GM21717 (cell line): Measurements from ENCODE around the gene CSF1R.

Experiments
- ATAC-seq: cut with Tn5 transposase; IDR thresholded peaks from one replicate; pipeline ENCODE4 v1.9.1; 2021; ENCODE audit warnings: mild to moderate bottlenecking, moderate library complexity; ENCODE audit not compliant: unreplicated experiment

CSF1R gene

DNA sequence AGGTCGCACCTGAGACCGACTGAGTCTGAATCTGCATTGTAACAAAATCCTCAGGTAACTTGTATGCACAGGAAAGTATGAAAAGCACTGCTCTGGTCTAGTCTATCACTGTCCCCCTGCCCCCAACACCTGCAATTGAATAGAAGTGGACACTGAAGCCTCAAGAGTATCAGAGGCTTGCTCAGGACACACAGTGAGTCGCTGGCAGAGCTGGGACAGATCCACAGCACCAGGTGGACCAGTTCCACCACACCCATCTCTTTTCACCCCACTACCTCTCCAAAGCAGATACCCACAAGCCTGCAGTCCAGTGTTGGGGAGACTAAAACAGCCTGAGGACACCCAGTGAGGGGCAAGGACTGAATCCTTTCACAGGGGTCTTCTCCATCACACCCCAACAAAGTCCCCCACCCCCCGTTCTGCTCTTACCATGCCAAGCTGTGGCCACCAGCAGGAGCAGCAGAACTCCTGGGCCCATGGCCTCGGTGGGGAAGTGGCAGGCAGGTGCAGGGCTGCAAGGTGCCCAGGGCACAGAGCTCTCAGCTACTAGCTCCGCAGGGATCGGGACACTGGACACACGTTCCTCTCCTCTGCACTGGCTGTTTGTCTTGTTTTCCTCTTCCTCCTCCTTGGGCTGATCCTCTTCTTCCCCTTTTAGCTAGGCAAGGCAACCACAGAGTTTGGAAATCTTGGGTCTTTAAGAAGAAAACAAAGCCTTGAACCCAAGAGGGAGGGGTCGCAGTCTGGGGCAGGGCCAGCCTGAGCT, at the start of gene CSF1R:
Gene CSF1R, minus strand, starts transcription at position 605 of the 766 bp plus-strand sequence. Its CDS starts 127 bp downstream, at position 478.
- no peak for ATAC-seq

GRCh38 chr5:150135557-150136304, 49.4 kb upstream of the CSF1R start:
- ATAC-seq, result no peak

- ATAC-seq, result no peak
These were observed 47.8 kb upstream of the CSF1R start for GRCh38 chr5:150134198-150134588.

DNA sequence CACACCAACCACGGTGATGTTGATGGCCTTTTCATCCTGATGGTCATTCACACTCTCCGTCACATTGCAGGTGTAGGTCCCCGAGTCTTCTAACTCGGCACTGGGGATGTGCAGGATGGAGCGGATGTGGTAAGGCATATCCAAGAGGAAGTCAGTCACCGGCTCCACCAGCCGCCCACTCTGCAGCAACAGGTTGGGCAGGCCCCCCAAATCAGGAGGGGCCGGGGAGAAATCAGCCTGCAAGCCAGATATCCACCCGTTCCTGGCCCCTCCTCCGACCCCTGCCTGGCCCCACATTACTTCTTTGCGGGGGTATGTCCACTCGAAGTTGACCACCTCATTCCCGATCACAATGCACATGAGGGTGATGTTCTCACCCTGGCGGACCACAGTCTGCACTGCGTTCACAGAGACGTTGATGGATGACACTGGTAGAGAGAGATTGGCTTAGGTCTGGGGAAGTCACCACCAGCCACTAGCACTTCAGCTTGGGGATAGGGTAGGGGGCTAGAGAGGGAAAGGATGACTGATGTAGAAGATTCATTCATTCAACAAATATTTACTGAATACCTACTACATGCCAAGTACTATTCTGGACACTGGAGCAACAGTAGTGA, 47.3 kb upstream of the CSF1R start:
- ATAC-seq, result no peak

DNA sequence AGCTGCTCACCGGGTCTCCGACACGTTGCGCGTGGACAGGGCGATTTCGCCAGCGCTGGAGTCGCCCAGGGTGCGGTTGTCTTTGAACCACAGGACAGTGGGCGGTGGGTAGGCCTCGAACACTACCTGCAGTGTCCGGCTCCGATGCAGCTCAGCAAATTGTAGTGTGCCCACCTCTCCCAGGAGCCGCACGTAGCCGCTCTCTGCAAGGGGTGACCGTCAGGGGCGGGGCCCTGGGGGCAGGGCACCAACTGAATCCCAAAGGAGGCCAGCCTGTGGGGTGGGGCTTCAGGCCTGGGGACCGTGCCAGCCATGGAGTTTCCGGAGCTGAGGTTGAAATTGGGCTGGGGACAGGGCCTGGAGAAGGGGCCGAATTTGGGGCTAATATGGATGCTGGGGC, 46.4 kb upstream of the CSF1R start:
- no peak for ATAC-seq

GRCh38 chr5:150131978-150132694, 45.8 kb upstream of the CSF1R start:
- ATAC-seq, result no peak

DNA sequence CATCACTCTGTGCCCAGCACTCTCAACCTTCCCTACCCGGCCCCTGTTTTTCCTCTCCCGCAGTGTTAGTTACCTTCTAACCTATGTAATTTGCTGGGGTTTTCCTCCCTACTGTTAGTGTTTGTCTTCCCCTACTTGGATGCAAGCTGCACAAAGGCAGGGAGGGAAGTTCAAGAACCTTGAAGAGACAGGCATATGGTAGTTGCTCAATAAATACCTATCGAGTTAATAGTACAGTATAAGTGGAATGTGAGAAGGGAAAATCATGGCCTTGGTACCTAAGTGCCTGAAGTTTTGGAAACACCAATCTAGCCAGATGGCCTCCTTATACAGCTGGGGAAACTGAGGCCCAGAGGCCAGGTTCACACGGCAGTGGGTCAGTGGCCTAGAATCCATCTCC, 45.1 kb upstream of the CSF1R start:
- ATAC-seq, result no peak

DNA sequence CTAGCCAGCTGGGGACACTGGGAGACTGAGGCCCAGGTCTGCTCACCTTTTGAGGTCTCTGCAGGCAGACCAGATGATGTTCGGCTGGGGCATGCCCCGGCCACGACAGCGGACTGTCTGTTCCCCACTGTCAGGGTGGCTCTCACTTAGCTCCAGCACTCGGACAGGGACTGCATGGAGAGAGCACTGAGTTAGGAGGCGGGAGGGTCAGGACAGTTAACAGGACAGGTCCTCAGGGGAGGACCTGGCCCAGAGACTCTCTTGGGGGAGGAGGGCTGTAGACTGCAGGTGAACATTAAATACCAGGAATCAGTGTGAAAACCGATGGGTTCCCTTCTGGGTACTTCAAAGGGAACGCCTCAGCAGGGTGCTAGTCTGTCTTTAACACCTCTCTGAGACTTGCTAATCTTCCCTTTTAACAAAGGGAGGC, 44.2 kb upstream of the CSF1R start:
- no peak for ATAC-seq

DNA sequence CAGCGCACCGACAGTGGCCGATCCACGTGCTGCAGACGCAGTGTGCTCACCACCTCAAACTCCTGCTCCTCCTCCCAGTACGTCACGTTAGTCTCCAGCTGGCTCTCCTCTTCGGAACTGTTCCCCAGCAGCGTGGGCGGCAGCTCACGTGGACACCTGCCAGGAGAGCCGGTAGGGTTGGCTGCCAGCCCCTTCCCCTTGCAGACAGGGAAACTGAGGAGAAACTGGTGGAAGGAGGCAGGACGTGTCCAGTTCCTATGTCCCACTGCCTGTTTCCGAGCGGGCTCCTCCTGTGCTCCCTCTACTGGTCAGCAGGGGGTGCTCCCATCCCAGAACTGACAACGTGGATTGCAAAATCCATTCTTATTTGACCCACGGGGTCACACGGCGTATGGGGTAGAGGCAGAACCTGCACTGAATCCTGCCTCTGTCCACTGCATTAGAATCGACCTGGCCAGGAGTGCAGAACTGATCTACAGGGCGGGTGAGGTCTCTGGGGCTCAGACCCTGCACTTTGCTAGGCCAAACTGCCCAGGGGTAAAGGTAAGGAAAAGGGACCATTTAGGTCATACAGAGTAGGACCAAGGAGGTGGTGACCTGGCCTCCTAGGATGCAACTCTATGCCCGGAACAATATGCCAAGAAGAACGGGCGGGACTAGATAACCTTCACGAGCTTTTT, 43.6 kb upstream of the CSF1R start:
- no peak for ATAC-seq

DNA sequence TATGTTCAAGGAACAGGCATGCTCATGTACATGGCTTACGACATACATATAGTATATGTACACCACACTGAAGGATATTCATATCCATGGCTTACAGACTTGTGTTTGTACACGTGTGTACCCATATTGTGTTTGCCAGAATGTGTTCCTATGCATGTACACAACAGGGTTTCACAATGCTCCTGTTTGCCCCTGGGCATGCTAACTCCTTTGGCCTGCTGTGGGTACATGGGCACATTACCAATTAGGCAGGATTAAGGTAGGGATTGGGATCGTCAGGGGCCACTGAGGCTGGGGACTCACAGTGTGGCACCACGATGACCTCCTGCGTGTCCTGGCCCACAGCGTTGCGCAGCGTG, 43.1 kb upstream of the CSF1R start:
- ATAC-seq, result no peak

DNA sequence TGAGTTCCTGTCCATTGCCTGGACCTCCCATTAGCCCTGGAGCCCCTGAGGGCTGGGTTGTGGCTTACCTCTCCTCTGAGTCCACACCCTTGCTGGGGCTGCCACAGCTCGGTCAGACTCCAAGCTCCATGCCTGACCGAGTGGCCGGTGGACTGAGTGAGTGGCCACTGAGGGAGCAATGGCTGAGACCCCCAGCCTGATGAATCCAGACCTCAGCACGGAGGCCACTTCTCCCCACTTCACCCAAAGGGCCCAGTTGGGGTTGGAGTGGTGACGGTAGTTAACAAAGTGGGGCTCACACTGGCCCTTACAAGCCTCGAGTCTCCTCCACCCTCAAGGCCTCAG, 40.5 kb upstream of the CSF1R start:
- ATAC-seq, result no peak

DNA sequence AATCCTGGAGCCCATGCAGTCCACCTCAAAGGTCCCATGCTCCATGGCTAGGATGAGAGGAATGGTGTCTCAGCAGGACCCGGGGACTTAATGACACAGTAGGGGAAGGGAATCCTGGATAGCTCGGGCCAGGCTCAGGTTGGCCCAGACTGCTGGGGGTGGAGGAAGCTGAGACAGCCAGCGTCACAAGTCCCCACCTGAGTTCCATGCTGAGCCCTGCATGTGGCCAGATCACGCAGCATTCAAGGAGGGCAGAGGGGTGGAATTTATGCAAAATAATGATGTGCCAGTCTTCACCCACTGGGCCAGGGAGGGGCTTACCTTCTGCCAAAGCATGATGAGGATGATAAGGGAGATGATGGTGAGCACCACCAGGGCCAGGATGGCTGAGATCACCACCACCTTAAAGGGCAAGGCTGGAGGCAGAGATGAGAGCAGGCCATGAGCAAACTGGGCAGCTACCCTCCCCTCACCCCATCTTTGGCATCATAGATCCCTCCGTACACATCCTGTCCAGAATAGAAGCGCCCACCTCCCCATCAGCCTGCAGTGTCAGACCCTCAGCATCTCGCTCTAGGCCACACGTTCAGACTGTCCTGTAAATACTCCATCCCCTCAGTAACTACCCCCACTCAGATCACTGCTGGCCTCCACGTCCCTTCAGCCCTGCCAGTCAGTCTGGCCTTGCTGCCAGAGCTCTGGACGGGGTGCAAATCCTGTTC, 40.0 kb upstream of the CSF1R start:
- ATAC-seq, result no peak

- no peak for ATAC-seq
These were observed 39.0 kb upstream of the CSF1R start for GRCh38 chr5:150125334-150125733.

DNA sequence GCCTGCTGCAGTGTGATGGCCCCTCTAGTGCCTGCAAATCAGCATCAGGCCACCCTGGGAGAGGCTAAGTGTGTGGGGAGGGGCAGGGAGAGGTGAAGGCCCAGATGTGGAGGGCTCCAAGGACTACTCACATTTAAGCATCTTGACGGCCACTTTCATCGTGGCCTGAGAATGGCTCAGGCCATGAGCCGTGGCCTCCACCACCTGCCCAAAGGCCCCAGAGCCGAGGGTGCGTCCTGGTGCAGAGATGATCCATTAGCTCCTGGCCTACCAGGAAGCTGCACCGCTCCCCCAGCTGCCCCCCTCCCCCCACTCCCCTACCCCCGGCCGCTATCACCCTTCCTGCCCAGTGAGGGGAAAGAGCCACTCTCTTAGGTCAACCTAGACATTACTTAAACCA, 38.2 kb upstream of the CSF1R start:
- no peak for ATAC-seq

- ATAC-seq, result no peak
These were observed 37.8 kb upstream of the CSF1R start for GRCh38 chr5:150124111-150124557.

DNA sequence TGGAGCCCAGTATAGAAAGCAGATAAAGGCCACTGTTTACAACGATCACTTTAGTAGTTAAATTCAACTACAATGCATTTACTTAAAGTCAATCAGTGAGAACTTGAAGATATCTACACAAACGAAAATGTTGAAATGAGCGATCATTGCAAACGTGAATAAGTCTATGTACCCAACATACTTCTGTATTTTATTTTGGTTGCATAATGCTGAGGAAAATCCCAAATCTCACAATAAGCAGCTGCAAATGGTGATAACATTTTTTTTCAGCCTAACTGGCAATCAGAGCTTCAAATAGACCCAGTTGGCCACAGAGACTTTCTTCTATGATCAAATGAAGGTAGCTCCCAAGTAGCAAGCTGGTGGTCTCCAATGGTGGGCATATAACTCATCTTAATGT, 37.2 kb upstream of the CSF1R start:
- ATAC-seq, result no peak

DNA sequence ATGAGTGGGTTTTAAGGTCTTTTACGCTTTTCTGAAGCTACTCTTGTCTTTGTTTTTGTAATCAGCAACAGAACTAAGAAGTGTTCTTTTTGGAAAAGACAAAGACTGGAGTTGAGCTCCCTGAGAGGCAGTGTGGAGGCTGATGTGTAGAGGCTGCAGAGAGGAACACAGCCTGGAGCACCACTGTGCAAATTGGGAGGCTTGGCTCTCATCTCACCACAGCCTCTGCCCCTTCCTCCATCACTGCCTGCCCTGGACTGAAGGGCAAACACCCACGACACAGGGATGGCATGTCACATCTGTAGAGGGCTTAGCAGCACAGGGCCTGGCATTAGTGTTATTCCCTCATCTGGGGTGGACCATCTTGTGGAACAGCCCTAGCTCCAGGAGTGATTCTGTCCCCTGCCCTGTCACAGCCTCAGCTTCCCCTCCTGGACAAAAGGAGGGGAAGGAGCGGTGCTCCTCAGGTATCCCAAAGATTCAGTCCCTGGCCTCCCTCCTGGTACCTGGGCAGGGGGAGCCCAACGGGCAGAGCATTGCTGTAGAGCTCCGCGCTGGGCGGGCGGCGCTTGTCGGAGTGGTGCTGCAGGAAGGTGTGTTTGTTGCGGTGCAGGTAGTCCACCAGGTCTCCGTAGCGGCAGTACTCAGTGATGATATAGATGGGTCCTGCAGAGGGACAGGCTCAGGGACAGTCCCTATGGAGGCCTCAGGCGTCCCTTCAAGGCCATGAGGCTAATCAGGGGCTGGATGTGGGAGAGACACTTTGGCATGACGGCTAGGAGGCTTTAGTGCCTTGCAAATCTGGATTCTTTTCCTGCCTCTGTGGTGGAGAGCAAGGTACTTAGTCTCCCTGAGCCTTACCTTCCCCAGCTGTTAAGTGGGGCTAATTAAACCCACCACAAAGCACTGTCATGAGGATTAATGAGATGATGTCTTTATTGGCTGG, 36.5 kb upstream of the CSF1R start:
- ATAC-seq, result no peak

GRCh38 chr5:150122158-150122510, 35.8 kb upstream of the CSF1R start:
- peak; percentile 75 for ATAC-seq
